GM23338 (cell line): Measurements from ENCODE around the gene SLC18A2. TPM values are rescaled to one million over a fixed set of nuclear protein-coding genes. Genes with fewer than 3 reads are reported as not detected.

Experiments used
- ATAC-seq: fragments of 200-7000 bp; cut with Tn5 transposase; 3 replicates; pipeline ENCODE4 v1.9.1; 2020
- DNase-seq: peaks from one replicate; pipeline ENCODE4 v3.0.0-alpha.2; 2015; ENCODE audit warnings: low spot score
- H2AFZ ChIP-seq: fragments of 200-600 bp; sonication (generic); 2 replicates; pipeline ENCODE4 v1.8.0; 2016; ENCODE audit warnings: antibody characterized with exemption, mild to moderate bottlenecking, moderate library complexity
- H3F3A ChIP-seq: fragments of 200-600 bp; sonication (generic); replicated peaks from 2 replicates; pipeline ENCODE4 v1.8.0; 2017; ENCODE audit warnings: antibody characterized with exemption, mixed run types, low read depth
- H3K27ac ChIP-seq: fragments of 200-600 bp; sonication (generic); 2 replicates; pipeline ENCODE4 v1.6.1; 2016; ENCODE audit warnings: low read depth
- H3K27me3 ChIP-seq: fragments of 200-600 bp; sonication (generic); 2 replicates; pipeline ENCODE4 v1.8.0; 2016; ENCODE audit warnings: mild to moderate bottlenecking, mixed run types, moderate library complexity; ENCODE audit not compliant: insufficient read depth
- H3K36me3 ChIP-seq: fragments of 200-600 bp; sonication (generic); 2 replicates; pipeline ENCODE4 v1.8.0; 2016; ENCODE audit warnings: mild to moderate bottlenecking; ENCODE audit not compliant: insufficient read depth
- H3K4me1 ChIP-seq: fragments of 200-600 bp; sonication (generic); 2 replicates; pipeline ENCODE4 v1.8.0; 2016; ENCODE audit warnings: mild to moderate bottlenecking, moderate library complexity; ENCODE audit not compliant: insufficient read depth
- H3K4me2 ChIP-seq: fragments of 200-600 bp; sonication (generic); 2 replicates; pipeline ENCODE4 v1.7.1; 2017; ENCODE audit warnings: mixed run types
- H3K4me3 ChIP-seq: fragments of 200-600 bp; sonication (generic); 2 replicates; pipeline ENCODE4 v1.6.1; 2016; ENCODE audit warnings: mixed run types
- H3K79me2 ChIP-seq: fragments of 200-600 bp; sonication (generic); replicated peaks from 2 replicates; pipeline ENCODE4 v1.8.0; 2017; ENCODE audit warnings: mild to moderate bottlenecking; ENCODE audit not compliant: insufficient read depth
- H3K9me2 ChIP-seq: fragments of 200-600 bp; sonication (generic); 2 replicates; pipeline ENCODE4 v1.8.0; 2017; ENCODE audit not compliant: insufficient read depth
- H4K20me1 ChIP-seq: fragments of 200-600 bp; sonication (generic); replicated peaks from 2 replicates; pipeline ENCODE4 v1.8.0; 2017; ENCODE audit warnings: mild to moderate bottlenecking; ENCODE audit not compliant: insufficient read depth
- H3K27ac Mint-ChIP-seq: 2 replicates; pipeline ENCODE4 v1.8.0; 2020; ENCODE audit warnings: inconsistent platforms, mild to moderate bottlenecking, moderate library complexity, mixed read lengths
- H3K27me3 Mint-ChIP-seq: 3 replicates; pipeline ENCODE4 v1.8.0; 2022; ENCODE audit warnings: low read depth, mild to moderate bottlenecking, moderate library complexity, mixed read lengths, inconsistent platforms; ENCODE audit not compliant: insufficient read depth, poor library complexity
- H3K36me3 Mint-ChIP-seq: 3 replicates; pipeline ENCODE4 v1.8.0; 2021; ENCODE audit warnings: low read depth, mild to moderate bottlenecking, inconsistent platforms, moderate library complexity, mixed read lengths
- H3K4me1 Mint-ChIP-seq: 3 replicates; pipeline ENCODE4 v1.8.0; 2020; ENCODE audit warnings: mild to moderate bottlenecking, inconsistent platforms, mixed read lengths
- H3K4me3 Mint-ChIP-seq: 3 replicates; pipeline ENCODE4 v1.8.0; 2021; ENCODE audit warnings: moderate library complexity, mild to moderate bottlenecking, inconsistent platforms, mixed read lengths
- H3K9me3 Mint-ChIP-seq: 3 replicates; pipeline ENCODE4 v1.8.0; 2020; ENCODE audit warnings: moderate library complexity, mild to moderate bottlenecking, inconsistent platforms, mixed read lengths
- CREB1 ChIP-seq: fragments of 250-450 bp; sonication (Bioruptor Pico); IDR thresholded peaks from 2 replicates; pipeline ENCODE4 v1.5.0; 2020; ENCODE audit warnings: low read depth, mild to moderate bottlenecking, moderate library complexity
- CTCF ChIP-seq, 2 experiments: fragments of 200-600 bp in 1 of 2; sonication (generic) in 1 of 2; conservative IDR thresholded peaks; 2 replicates each; pipeline versions ENCODE4 v1.5.1 to v1.6.1; 2016 to 2017; ENCODE audit warnings: antibody characterized with exemption in 2 of 2, low read depth in 2 of 2, mild to moderate bottlenecking in 2 of 2, moderate library complexity in 1 of 2
- ETS1 ChIP-seq: IDR thresholded peaks from 2 replicates; pipeline ENCODE4 v1.6.1; 2016; ENCODE audit warnings: antibody characterized with exemption
- EZH2 ChIP-seq: fragments of 200-600 bp; sonication (generic); IDR thresholded peaks from one replicate; pipeline ENCODE4 v1.8.0; 2017; ENCODE audit warnings: antibody characterized with exemption, mild to moderate bottlenecking, low read depth; ENCODE audit not compliant: unreplicated experiment
- EZH2phosphoT487 ChIP-seq: fragments of 200-600 bp; sonication (generic); IDR thresholded peaks from one replicate; pipeline ENCODE4 v1.8.1; 2018; ENCODE audit warnings: antibody characterized with exemption; ENCODE audit not compliant: unreplicated experiment
- JUNB ChIP-seq: IDR thresholded peaks from one replicate; pipeline ENCODE4 v1.6.1; 2016; ENCODE audit warnings: antibody characterized with exemption; ENCODE audit not compliant: unreplicated experiment
- NANOG ChIP-seq: IDR thresholded peaks from 2 replicates; pipeline ENCODE4 v1.6.1; 2016; ENCODE audit warnings: antibody characterized with exemption, borderline replicate concordance
- POLR2AphosphoS5 ChIP-seq: IDR thresholded peaks from 2 replicates; pipeline ENCODE4 v1.6.1; 2016; ENCODE audit warnings: antibody characterized with exemption, low read depth
- REST ChIP-seq: IDR thresholded peaks from one replicate; pipeline ENCODE4 v1.6.1; 2018; ENCODE audit warnings: antibody characterized with exemption; ENCODE audit not compliant: unreplicated experiment
- STAT1 ChIP-seq: IDR thresholded peaks from one replicate; pipeline ENCODE4 v1.6.1; 2016; ENCODE audit warnings: antibody characterized with exemption; ENCODE audit not compliant: unreplicated experiment
- ZNF114 ChIP-seq: fragments of 250-450 bp; sonication (Bioruptor Pico); IDR thresholded peaks from 2 replicates; pipeline ENCODE4 v1.5.0; 2020; ENCODE audit warnings: mild to moderate bottlenecking, moderate library complexity
- ZNF331 ChIP-seq: fragments of 250-450 bp; sonication (Bioruptor Pico); IDR thresholded peaks from 2 replicates; pipeline ENCODE4 v1.5.0; 2020; ENCODE audit warnings: low read depth, mild to moderate bottlenecking, moderate library complexity
- ZNF462 ChIP-seq: fragments of 250-450 bp; sonication (Bioruptor Pico); IDR thresholded peaks from 2 replicates; pipeline ENCODE4 v1.5.0; 2020; ENCODE audit warnings: mild to moderate bottlenecking, moderate library complexity
- polyA plus RNA-seq: library from polyadenylated mRNA; unstranded; fragments of >200 nt; fragmentation: Nextera tagmentation; extraction: Ambion mirVana; gene quantifications from 2 replicates; pipeline ENCODE4 v1.2.1, GENCODE V29; 2016
- total RNA-seq: library from RNA; depleted of rRNA; stranded (reverse); fragments of >200 nt; shearing (Covaris generic); gene quantifications from 2 replicates; pipeline ENCODE4 v1.2.3, GENCODE V29; 2014

SLC18A2 gene
- total and polyA plus RNA-seq, 2 experiments from 2014 or later = 4.3 to 8.7 TPM

GRCh38 chr10:117316701-117317100, 75.8 kb downstream of the SLC18A2 start:
- H3K27me3 Mint-ChIP-seq = no peaks in the 10 kb centered on the region
- no peaks in the 10 kb centered on the region for H3K4me1 ChIP-seq
- H3K4me2 ChIP-seq = no peak overlapping the region
- peaks cover 3% of the 10 kb centered on the region; the same call in 1 of the 3 replicates for H3K4me1 Mint-ChIP-seq
- no peak for TF ChIP-seq ETS1
- no peak for TF ChIP-seq EZH2phosphoT487
- no peak for TF ChIP-seq ZNF114 (CRISPR knock-in tag)
- TF ChIP-seq CTCF (conservative IDR thresholded peaks at IDR 0.05; ENCODE audit: low read depth in 2 of 2) = no peak
- no peak for TF ChIP-seq POLR2AphosphoS5
- no peak for TF ChIP-seq EZH2
- no peak for TF ChIP-seq ZNF331 (CRISPR knock-in tag)
- no peak for TF ChIP-seq STAT1
- TF ChIP-seq JUNB = no peak
- TF ChIP-seq ZNF462 (CRISPR knock-in tag) = no peak
- no peak for TF ChIP-seq NANOG
- no peak for TF ChIP-seq CREB1 (CRISPR knock-in tag)
- TF ChIP-seq REST = no peak
- H3K9me2 ChIP-seq = no peaks in the 10 kb centered on the region
- peaks cover 8% of the 10 kb centered on the region for H4K20me1 ChIP-seq
- H2AFZ ChIP-seq = no peak overlapping the region
- H3K27ac ChIP-seq = no peak overlapping the region
- H3F3A ChIP-seq = no peaks in the 10 kb centered on the region
- no peaks in the 10 kb centered on the region for H3K9me3 Mint-ChIP-seq
- H3K4me3 Mint-ChIP-seq = no peak overlapping the region
- ATAC-seq (no peak), DNase-seq (no peak)
- no peak overlapping the region for H3K27ac Mint-ChIP-seq
- H3K27me3 ChIP-seq = no peaks in the 10 kb centered on the region
- no peaks in the 10 kb centered on the region; the same call in 1 of the 3 replicates for H3K36me3 Mint-ChIP-seq
- H3K79me2 ChIP-seq = peaks cover 6% of the 10 kb centered on the region
- no peaks in the 10 kb centered on the region for H3K36me3 ChIP-seq
- H3K4me3 ChIP-seq = no peak overlapping the region
